T-helper 2 cell treated with Interferon-gamma antibody and Interleukin-4, amounts not matched to agents 5 μg/mL and 100 μg/mL, for 36 hours (primary cell): ENCODE results near the gene OCLN.
"Not testable (repeated sequence)": the region's sequence is repeated elsewhere in the genome, so short reads cannot be mapped to it uniquely, and the experiment has no call there.

ENCODE experiments used
- DNase-seq: peaks from one replicate; pipeline ENCODE4 v3.0.0; 2021; ENCODE audit warnings: low spot score
- H3K27ac Mint-ChIP-seq: one replicate; pipeline ENCODE4 v1.8.0; 2021; ENCODE audit warnings: mild to moderate bottlenecking, mixed read lengths
- H3K27me3 Mint-ChIP-seq: one replicate; pipeline ENCODE4 v1.8.0; 2021; ENCODE audit warnings: low read depth, mixed read lengths
- H3K36me3 Mint-ChIP-seq: one replicate; pipeline ENCODE4 v1.8.0; 2021; ENCODE audit warnings: low read depth, mixed read lengths
- H3K4me1 Mint-ChIP-seq: one replicate; pipeline ENCODE4 v1.8.0; 2021; ENCODE audit warnings: low read depth, mixed read lengths
- H3K4me3 Mint-ChIP-seq: one replicate; pipeline ENCODE4 v1.8.0; 2022; ENCODE audit warnings: mild to moderate bottlenecking, moderate library complexity, mixed read lengths
- H3K9me3 Mint-ChIP-seq: one replicate; pipeline ENCODE4 v1.8.0; 2021; ENCODE audit warnings: mixed read lengths

Gene OCLN

DNA sequence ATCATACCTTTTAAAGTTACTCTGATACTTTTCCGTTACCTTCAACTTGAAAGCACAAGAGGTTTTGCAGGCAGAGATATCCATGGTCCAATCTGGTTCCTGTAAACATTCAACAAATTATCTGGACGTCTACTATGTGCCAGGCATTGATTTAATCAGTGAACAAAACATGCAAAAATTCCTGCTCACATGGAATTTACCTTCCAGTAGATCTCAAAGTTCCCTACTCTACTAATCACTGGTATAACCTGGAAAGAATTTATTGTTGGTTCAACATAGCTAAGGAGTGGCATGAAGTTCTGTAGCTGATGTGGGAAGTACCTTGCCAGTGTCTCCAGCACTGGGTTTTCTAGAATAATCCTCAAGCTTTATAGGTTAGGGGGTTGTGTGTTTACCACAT, 9.8 kb downstream of the OCLN start:
- Mint-ChIP-seq H3K36me3 (no peaks in the 10 kb centered on the region), H3K27ac (no peak overlapping the region), H3K4me1 (no peaks in the 10 kb centered on the region), H3K4me3 (no peak overlapping the region), H3K27me3 (peaks cover 9% of the 10 kb centered on the region), H3K9me3 (no peaks in the 10 kb centered on the region)
- DNase-seq: no peak

DNA sequence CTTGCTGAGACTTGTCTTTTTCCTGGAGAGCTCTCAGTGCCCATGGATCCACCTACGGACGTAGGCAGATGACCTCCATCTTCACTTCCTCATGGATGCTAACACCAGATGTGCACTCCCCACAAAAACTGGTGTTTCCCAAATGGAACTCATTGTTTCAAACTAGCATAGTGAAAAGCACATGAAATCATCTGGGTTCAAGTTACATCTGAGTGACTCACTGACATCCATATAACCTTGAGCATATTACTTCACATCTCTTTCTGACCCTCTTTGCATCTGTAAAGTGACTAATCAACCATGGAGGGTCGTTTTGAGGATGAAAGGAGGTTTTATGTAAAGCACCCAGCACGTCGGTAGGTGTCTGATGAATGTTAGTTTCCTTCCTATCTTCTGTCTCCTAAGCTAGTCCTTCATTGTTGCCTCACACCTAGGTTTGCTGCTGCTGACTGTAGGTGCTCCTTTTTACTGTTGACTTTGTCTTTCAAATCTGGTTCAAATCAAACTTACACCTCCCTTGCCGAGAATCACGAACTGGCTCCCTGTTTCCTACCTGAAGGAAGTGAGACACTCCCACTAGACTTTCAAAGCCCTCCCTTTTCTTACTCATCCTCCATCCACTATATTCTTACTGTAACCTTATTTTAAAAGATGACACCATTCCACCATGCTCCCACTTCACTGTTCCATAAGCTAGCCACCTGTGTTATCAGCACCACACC, 10.3 kb downstream of the OCLN start:
- H3K36me3 Mint-ChIP-seq: no peaks in the 10 kb centered on the region
- no peaks in the 10 kb centered on the region for H3K9me3 Mint-ChIP-seq
- no peaks in the 10 kb centered on the region for H3K4me1 Mint-ChIP-seq
- DNase-seq: no peak
- H3K27ac Mint-ChIP-seq: no peak overlapping the region
- peaks cover 9% of the 10 kb centered on the region for H3K27me3 Mint-ChIP-seq
- H3K4me3 Mint-ChIP-seq: no peak overlapping the region

DNA sequence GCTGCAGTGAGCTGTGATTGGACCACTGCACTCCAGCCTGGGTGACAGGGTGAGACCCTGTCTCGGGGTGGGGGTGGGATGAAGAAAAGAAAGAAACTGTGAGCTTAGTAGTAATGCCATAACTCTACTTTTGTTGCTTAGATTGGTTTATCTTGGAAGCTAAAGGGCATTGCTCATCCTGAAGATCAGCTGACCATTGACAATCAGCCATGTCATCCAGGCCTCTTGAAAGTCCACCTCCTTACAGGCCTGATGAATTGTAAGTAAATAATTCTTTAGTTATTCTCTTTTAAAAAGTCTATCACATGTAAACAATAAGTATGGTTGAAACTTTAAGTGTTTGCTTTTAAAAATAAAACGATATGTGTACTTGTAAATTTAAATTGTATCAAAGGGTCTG, 11.4 kb downstream of the OCLN start:
- no peaks in the 10 kb centered on the region for H3K4me1 Mint-ChIP-seq
- H3K27ac Mint-ChIP-seq: no peak overlapping the region

DNA sequence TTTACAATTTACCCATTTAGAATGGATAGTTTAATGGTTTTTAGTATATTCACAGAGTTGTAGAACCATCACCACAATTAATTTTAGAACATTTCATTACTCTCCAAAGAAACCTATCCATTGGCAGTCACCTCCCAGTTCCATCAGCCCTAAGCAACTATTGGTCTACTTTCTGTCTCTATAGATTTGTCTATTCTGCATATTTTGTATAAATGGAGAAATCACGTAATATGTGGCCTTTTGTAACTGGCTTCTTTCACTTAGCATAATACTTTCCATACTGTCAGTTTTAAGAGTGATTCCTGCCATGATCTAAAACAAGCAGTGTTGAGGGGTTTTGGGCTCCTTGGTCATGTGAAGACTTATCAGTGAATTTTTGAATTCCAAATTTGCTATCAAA, 12.7 kb downstream of the OCLN start:
- H3K27ac Mint-ChIP-seq: no peak overlapping the region
- H3K4me3 Mint-ChIP-seq: no peak overlapping the region
- H3K4me1 Mint-ChIP-seq: no peaks in the 10 kb centered on the region
- no peak for DNase-seq
- H3K9me3 Mint-ChIP-seq: no peaks in the 10 kb centered on the region
- H3K36me3 Mint-ChIP-seq: no peaks in the 10 kb centered on the region
- peaks cover 11% of the 10 kb centered on the region for H3K27me3 Mint-ChIP-seq

More for the DNA sequence above, 11.4 kb downstream of the OCLN start:
- DNase-seq: no peak
- H3K9me3 Mint-ChIP-seq: no peaks in the 10 kb centered on the region
- peaks cover 9% of the 10 kb centered on the region for H3K27me3 Mint-ChIP-seq
- H3K4me3 Mint-ChIP-seq: no peak overlapping the region
- H3K36me3 Mint-ChIP-seq: no peaks in the 10 kb centered on the region

DNA sequence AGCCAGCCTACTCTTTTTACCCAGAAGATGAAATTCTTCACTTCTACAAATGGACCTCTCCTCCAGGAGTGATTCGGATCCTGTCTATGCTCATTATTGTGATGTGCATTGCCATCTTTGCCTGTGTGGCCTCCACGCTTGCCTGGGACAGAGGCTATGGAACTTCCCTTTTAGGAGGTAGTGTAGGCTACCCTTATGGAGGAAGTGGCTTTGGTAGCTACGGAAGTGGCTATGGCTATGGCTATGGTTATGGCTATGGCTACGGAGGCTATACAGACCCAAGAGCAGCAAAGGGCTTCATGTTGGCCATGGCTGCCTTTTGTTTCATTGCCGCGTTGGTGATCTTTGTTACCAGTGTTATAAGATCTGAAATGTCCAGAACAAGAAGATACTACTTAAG, 16.6 kb downstream of the OCLN start:
- DNase-seq: no peak
- Mint-ChIP-seq H3K36me3 (no peaks in the 10 kb centered on the region), H3K4me1 (no peaks in the 10 kb centered on the region), H3K27ac (no peak overlapping the region), H3K9me3 (no peaks in the 10 kb centered on the region), H3K4me3 (no peak overlapping the region), H3K27me3 (peaks cover 2% of the 10 kb centered on the region)

DNA sequence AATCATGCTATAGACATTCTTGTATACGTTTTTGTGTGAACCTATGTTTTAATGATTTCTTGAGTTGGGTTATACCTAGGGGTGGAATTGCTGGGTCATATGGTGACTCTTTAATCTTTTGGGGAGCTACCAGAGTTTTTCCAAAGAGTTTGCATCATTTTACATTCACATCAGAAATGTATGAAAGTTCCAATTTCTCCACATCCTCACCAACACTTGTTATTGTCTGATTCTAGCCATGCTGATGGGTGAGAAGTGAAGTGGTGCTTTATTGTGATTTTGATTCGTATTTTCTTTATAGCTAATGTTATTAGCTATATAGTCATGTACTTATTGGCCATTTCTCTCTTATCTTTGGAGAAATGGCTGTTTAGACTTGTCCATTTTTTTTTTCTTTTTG, 18.1 kb downstream of the OCLN start:
- peaks cover 2% of the 10 kb centered on the region for H3K27me3 Mint-ChIP-seq
- DNase-seq: no peak

DNA sequence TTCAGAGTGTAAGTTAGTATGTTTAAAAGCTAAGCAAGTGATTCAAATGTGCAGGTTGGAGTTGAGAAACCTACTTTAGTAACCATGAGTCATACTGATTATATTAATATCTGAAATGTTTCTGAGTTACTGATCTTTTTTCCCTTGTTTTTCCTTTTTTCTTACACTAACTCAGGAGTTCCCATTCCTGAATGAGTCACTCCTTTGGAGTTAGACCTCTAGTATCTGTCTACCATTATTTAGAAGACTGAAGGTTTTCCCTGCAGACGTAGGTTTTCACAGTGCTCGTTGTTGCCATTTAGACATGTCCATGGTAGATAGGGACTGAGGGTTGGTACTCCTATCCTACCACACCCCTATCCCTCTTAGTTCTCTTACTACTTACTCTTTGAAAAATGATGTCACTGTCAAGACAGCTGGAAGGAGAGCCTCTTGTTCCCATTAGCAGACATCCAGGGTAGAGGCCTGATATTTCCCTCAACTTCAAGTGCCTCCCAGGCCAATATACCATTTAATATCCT, 20.2 kb downstream of the OCLN start:
- no peak for DNase-seq
- Mint-ChIP-seq H3K27me3 (peaks cover 2% of the 10 kb centered on the region), H3K36me3 (no peaks in the 10 kb centered on the region), H3K4me3 (no peak overlapping the region), H3K9me3 (no peaks in the 10 kb centered on the region), H3K27ac (no peak overlapping the region), H3K4me1 (no peaks in the 10 kb centered on the region)

More for the DNA sequence above, 18.1 kb downstream of the OCLN start:
- Mint-ChIP-seq H3K9me3 (no peaks in the 10 kb centered on the region), H3K4me3 (no peak overlapping the region), H3K36me3 (no peaks in the 10 kb centered on the region), H3K27ac (no peak overlapping the region), H3K4me1 (no peaks in the 10 kb centered on the region)

DNA sequence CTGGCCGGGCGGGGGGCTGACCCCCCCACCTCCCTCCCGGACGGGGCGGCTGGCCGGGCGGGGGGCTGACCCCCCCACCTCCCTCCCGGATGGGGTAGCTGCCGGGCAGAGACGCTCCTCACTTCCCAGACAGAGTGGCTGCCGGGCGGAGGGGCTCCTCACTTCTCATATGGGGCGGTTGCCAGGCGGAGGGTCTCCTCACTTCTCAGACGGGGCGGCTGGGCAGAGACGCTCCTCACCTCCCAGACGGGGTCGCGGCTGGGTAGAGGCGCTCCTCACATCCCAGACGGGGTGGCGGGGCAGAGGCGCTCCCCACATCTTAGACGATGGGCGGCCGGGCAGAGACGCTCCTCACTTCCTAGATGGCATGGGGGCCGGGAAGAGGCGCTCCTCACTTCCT, 23.0 kb downstream of the OCLN start:
- not testable (repeated sequence) for H3K36me3 Mint-ChIP-seq, H3K27ac Mint-ChIP-seq, H3K4me1 Mint-ChIP-seq

DNA sequence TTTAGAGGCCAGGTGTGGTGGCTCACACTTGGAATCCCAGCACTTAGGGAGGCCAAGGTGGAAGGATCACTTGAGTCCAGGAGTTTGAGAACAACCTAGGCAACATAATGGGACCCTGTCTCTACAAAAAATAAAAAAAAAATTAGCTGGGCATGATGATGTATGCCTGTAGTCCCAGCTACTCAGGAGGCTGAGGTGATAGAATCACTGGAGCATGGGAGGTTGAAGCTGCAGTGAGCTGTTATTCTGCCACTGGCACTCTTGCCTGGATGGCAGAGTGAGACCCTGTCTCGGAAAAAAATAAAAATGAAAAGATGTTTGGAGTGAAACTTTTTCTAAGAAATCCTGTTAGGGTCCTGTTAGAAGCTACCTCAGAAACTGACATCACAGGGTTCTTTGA, 24.2 kb downstream of the OCLN start:
- no peak overlapping the region for H3K4me3 Mint-ChIP-seq
- no peaks in the 10 kb centered on the region for H3K36me3 Mint-ChIP-seq
- H3K4me1 Mint-ChIP-seq: no peaks in the 10 kb centered on the region
- no peaks in the 10 kb centered on the region for H3K9me3 Mint-ChIP-seq
- no peaks in the 10 kb centered on the region for H3K27me3 Mint-ChIP-seq
- H3K27ac Mint-ChIP-seq: no peak overlapping the region
- no peak for DNase-seq

More for the DNA sequence above, 23.0 kb downstream of the OCLN start:
- H3K27me3 Mint-ChIP-seq, H3K9me3 Mint-ChIP-seq, DNase-seq, H3K4me3 Mint-ChIP-seq: not testable (repeated sequence)

DNA sequence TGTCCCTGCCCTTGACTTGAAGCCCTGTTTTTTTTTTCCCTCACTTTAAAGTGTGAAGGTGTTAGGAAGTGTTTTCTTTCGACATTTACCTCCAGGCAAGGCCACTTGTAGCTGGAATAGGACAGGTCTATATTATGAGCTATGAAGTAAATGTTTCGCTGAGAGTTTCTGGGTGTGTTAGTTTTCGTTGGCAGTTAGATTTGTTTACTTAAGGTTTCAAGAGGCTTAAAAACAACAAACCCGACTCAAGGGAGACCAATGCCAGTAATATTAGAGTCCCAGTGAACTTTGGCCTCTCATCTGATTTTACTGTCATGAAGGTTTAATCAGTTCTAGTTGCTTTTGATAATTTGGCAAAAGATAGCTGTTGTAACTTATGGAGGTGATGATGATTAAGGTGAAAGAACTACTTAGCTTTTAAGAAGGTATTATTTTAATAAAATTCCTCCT, 25.2 kb downstream of the OCLN start:
- Mint-ChIP-seq H3K27me3 (no peaks in the 10 kb centered on the region), H3K9me3 (no peaks in the 10 kb centered on the region), H3K36me3 (no peaks in the 10 kb centered on the region), H3K27ac (no peak overlapping the region), H3K4me1 (no peaks in the 10 kb centered on the region), H3K4me3 (no peak overlapping the region)
- DNase-seq: no peak

DNA sequence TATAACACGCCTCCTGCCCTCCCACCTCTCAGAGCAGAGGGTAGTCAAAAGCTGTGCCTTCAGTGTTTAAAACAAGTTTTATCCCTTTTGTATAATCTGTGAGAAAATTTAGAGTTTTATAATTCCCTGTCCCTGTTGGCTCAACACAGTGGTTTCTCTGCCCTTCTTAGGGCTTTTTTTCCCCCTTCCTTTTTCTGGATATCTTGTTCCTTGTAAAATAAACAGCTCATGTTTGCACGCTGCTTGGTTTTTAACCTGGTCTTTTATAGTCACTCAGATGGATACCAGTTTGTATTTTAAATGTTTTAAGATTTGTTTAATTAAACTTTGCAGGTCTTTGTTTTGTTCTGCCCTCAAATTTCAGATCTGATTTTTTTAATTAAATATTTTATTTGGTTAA, 26.7 kb downstream of the OCLN start:
- no peak for DNase-seq
- no peaks in the 10 kb centered on the region for H3K36me3 Mint-ChIP-seq

DNA sequence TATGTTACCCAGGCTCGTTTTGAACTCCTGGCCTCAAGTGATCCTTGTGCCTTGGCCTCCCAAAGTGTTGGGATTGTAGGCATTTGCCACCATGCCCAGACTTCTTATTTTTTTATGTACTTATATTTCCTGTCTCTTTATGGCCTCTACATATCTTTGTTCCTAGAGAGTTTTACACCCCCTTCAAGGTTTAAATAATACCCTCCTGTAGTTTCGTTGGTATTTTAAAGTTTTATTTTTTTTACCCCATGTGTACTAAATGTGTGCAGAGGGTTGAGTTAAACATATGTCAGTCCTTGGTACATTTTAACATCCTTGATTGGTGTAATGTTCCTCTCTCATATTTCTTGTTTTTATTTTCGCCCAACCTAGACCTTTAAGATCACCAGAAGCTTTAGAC, 29.4 kb downstream of the OCLN start:
- Mint-ChIP-seq H3K4me1 (no peaks in the 10 kb centered on the region), H3K4me3 (no peak overlapping the region), H3K27ac (no peak overlapping the region), H3K36me3 (no peaks in the 10 kb centered on the region), H3K27me3 (no peaks in the 10 kb centered on the region), H3K9me3 (no peaks in the 10 kb centered on the region)
- no peak for DNase-seq

More for the DNA sequence above, 26.7 kb downstream of the OCLN start:
- no peaks in the 10 kb centered on the region for H3K9me3 Mint-ChIP-seq
- no peak overlapping the region for H3K4me3 Mint-ChIP-seq
- H3K4me1 Mint-ChIP-seq: no peaks in the 10 kb centered on the region
- no peaks in the 10 kb centered on the region for H3K27me3 Mint-ChIP-seq
- H3K27ac Mint-ChIP-seq: no peak overlapping the region

DNA sequence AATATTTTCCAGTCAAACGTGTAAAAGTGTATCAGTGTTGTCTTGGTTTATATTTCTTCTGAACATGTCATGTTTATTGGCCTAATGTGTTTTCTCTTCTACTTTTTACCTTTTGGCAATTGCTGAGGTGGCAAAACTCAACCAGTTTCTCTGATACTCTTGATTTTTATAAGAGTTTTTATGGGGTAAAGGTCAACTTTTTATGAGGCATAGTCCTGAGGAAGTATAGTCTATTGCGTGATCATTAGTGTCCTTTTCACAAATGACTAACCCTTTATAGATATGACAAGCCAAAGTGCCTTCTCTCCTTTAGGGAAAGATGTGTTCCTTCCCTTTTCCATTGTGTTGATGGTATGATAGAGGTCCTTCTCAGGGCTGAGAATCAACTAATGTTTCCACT, 32.9 kb downstream of the OCLN start:
- H3K4me3 Mint-ChIP-seq: no peak overlapping the region
- no peaks in the 10 kb centered on the region for H3K4me1 Mint-ChIP-seq
- H3K36me3 Mint-ChIP-seq: no peaks in the 10 kb centered on the region
- no peak overlapping the region for H3K27ac Mint-ChIP-seq
- H3K9me3 Mint-ChIP-seq: no peaks in the 10 kb centered on the region
- no peak for DNase-seq
- peaks cover 6% of the 10 kb centered on the region for H3K27me3 Mint-ChIP-seq

DNA sequence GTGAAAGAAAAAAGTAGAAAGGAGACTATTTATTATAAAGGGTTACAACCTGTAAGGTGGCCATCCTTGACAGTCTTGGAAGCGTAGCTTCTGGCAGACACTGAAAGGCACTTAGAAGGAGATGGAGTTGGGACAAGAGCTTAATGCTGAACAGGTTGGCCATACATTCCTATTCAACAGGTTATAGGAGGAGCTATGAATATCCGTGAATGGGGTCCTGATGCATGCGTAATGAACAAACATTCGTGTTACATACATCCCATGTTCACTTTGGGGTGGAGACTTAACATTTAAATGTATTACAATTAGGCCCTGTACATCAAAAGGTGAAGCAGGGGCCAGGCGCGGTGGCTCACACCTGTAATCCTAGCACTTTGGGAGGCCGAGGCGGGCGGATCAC, 34.1 kb downstream of the OCLN start:
- no peak for DNase-seq
- Mint-ChIP-seq H3K4me1 (no peaks in the 10 kb centered on the region), H3K9me3 (no peaks in the 10 kb centered on the region), H3K36me3 (no peaks in the 10 kb centered on the region), H3K27me3 (peaks cover 6% of the 10 kb centered on the region), H3K4me3 (no peak overlapping the region), H3K27ac (no peak overlapping the region)
